ENCODE measurements around the gene POU2F1. TPM values are rescaled to one million over a fixed set of nuclear protein-coding genes. Genes with fewer than 3 reads are reported as not detected.

POU2F1 gene
- total and polyA plus RNA-seq, 2 experiments from 2014 or later = 9.2 to 21.9 TPM

DNA sequence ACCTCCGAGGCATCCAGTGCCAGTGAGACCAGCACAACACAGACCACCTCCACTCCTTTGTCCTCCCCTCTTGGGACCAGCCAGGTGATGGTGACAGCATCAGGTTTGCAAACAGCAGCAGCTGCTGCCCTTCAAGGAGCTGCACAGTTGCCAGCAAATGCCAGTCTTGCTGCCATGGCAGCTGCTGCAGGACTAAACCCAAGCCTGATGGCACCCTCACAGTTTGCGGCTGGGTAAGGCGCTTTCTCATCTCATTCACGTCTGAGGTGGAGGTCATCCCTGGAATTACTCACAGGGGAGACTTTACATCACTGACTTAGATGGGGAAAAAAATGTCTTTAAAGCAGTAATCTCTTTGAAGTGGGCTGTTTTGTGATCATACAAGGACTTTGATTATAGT is 191.4 kb downstream of the POU2F1 start:
- DNase-seq (ENCODE audit: low read depth in 1 of 2, low spot score in 1 of 2) = no peak
- Histone ChIP-seq H3K27ac (no peak overlapping the region), H3K9me3 (ENCODE audit: low read depth) (no peaks in the 10 kb centered on the region), H3K4me3 (no peak overlapping the region), H3K36me3 (peaks cover 10% of the 10 kb centered on the region), H3K4me1 (ENCODE audit: low read depth) (no peaks in the 10 kb centered on the region), H3K27me3 (no peaks in the 10 kb centered on the region)
- TF ChIP-seq, protein P1, sequence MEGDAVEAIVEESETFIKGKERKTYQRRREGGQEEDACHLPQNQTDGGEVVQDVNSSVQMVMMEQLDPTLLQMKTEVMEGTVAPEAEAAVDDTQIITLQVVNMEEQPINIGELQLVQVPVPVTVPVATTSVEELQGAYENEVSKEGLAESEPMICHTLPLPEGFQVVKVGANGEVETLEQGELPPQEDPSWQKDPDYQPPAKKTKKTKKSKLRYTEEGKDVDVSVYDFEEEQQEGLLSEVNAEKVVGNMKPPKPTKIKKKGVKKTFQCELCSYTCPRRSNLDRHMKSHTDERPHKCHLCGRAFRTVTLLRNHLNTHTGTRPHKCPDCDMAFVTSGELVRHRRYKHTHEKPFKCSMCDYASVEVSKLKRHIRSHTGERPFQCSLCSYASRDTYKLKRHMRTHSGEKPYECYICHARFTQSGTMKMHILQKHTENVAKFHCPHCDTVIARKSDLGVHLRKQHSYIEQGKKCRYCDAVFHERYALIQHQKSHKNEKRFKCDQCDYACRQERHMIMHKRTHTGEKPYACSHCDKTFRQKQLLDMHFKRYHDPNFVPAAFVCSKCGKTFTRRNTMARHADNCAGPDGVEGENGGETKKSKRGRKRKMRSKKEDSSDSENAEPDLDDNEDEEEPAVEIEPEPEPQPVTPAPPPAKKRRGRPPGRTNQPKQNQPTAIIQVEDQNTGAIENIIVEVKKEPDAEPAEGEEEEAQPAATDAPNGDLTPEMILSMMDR (IDR thresholded peaks at IDR 0.05; ENCODE audit: low read depth, low read length) = no peak

DNA sequence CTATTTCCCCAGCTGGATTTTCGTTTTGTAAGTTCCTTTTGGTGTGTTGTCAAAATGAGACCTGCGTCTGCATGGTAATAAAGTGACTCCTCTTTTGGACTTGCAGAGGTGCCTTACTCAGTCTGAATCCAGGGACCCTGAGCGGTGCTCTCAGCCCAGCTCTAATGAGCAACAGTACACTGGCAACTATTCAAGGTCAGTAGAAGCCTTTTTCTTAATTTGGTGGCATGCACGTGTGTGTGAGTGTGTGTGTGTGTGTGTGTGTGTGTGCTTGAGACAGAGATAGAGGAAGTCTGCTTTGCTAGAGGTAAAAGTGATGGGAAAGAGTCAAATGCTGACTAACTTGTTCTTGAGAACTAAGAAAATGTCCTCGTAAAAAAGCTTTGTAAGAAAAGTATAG is 192.2 kb downstream of the POU2F1 start:
- H3K9me3 ChIP-seq (ENCODE audit: low read depth) = no peaks in the 10 kb centered on the region
- TF ChIP-seq, protein P1 (IDR thresholded peaks at IDR 0.05; ENCODE audit: low read depth, low read length) = no peak
- H3K27ac ChIP-seq = no peak overlapping the region
- peaks cover 10% of the 10 kb centered on the region for H3K36me3 ChIP-seq
- no peak overlapping the region for H3K4me3 ChIP-seq
- no peak for DNase-seq (ENCODE audit: low read depth in 1 of 2, low spot score in 1 of 2)
- H3K27me3 ChIP-seq = no peaks in the 10 kb centered on the region
- H3K4me1 ChIP-seq (ENCODE audit: low read depth) = no peaks in the 10 kb centered on the region

DNA sequence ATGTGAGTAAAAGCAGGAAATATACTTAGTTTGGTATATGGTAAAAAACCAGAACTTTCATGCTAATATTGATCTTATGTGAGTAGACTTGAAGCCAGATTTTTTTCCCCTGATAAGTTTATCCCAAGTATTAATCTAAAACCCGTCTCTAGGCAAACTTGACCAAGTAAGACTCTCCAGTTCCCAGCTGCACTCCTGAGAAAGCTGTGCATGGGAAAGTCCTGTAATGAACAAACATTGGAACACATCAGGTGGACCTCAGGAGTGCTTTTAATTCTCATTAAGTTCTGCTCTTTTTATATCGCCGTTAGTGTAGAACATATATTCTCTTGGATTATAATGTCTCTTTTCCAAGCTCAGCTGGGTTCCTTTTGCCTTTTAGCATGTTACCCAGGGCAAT is 192.6 kb downstream of the POU2F1 start:
- Histone ChIP-seq H3K9me3 (ENCODE audit: low read depth) (no peaks in the 10 kb centered on the region), H3K4me3 (no peak overlapping the region), H3K27me3 (no peaks in the 10 kb centered on the region), H3K4me1 (ENCODE audit: low read depth) (no peaks in the 10 kb centered on the region), H3K36me3 (peaks cover 10% of the 10 kb centered on the region), H3K27ac (no peak overlapping the region)
- TF ChIP-seq, protein P1 (IDR thresholded peaks at IDR 0.05; ENCODE audit: low read depth, low read length) = no peak
- DNase-seq (ENCODE audit: low read depth in 1 of 2, low spot score in 1 of 2) = no peak

DNA sequence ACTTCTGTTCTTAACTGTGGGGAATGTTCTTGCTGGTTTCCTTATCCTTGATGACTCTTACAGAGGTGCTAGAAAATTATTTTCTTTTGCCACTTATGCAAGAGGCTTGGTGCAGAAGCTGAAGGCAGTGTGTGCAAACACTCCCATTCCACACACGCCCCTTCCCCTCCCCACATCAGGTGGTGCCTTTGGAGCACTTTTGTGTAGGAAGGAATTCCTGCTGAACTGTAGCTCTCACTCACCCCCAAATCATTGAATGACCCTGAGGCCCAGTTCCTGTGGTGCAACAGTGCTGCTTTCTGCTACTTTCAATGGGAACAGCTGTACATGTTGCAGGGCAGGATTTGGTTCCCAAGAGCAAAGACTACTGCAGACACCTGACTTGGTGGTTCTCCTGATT is 195.8 kb downstream of the POU2F1 start:
- Histone ChIP-seq H3K36me3 (peaks cover 10% of the 10 kb centered on the region), H3K27ac (no peak overlapping the region), H3K27me3 (no peaks in the 10 kb centered on the region), H3K4me1 (ENCODE audit: low read depth) (no peaks in the 10 kb centered on the region), H3K9me3 (ENCODE audit: low read depth) (no peaks in the 10 kb centered on the region), H3K4me3 (no peak overlapping the region)
- TF ChIP-seq, protein P1 (IDR thresholded peaks at IDR 0.05; ENCODE audit: low read depth, low read length) = no peak
- no peak for DNase-seq (ENCODE audit: low read depth in 1 of 2, low spot score in 1 of 2)

DNA sequence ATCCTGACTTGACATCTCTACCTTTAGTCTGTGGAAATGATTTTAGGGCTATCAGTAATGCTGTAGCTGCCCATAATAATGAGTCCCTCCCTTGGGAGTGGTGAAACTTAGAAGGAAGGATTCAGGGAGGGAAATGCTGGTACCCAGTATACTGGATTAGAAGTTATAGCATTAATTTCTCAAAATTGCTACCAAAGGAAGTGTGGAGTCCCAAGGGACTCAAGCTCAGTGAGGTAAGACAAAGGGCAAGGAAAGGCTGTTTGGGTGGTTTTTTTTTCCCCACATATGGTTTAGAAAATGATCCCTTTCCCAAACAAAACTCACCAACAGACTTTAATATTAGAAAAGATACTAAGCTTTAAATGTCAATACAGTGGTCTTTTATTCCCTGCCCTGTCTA is 197.7 kb downstream of the POU2F1 start:
- Histone ChIP-seq H3K9me3 (ENCODE audit: low read depth) (no peaks in the 10 kb centered on the region), H3K4me3 (no peak overlapping the region), H3K27me3 (no peaks in the 10 kb centered on the region), H3K36me3 (peaks cover 5% of the 10 kb centered on the region), H3K4me1 (ENCODE audit: low read depth) (peaks cover under 1% of the 10 kb centered on the region), H3K27ac (no peak overlapping the region)
- peak in 1 of 2 donors; percentile 29 for DNase-seq (ENCODE audit: low read depth in 1 of 2, low spot score in 1 of 2)
- TF ChIP-seq, protein P1 (IDR thresholded peaks at IDR 0.05; ENCODE audit: low read depth, low read length) = no peak

DNA sequence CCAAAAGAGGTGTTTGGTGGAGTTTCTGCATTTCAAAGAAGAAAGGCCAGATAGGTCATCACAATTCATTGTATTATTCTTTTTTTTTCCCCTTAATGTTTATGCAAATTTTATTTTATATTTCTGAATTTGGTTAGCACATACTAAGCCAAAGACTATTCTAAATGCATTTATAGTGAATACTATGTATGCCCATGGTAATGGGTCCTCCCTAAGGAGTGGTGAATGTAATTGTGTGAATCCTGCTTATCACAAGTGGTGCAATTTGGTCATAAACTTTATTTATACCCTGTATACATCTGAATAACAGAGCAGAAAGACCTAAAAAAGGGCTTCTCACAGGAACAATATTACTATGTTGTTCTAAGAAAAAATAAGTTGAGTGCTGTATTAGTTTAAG is 198.6 kb downstream of the POU2F1 start:
- no peak for DNase-seq (ENCODE audit: low read depth in 1 of 2, low spot score in 1 of 2)
- peaks cover 6% of the 10 kb centered on the region for H3K4me1 ChIP-seq (ENCODE audit: low read depth)
- H3K27me3 ChIP-seq = no peaks in the 10 kb centered on the region
- H3K9me3 ChIP-seq (ENCODE audit: low read depth) = no peaks in the 10 kb centered on the region
- H3K36me3 ChIP-seq = peaks cover 5% of the 10 kb centered on the region
- no peak overlapping the region for H3K27ac ChIP-seq
- TF ChIP-seq, protein P1 (IDR thresholded peaks at IDR 0.05; ENCODE audit: low read depth, low read length) = no peak
- no peak overlapping the region for H3K4me3 ChIP-seq

Measured in cardiac muscle cell (in vitro differentiated cells and primary cell).